Hematopoietic multipotent progenitor cell (in vitro differentiated cells): ENCODE results near the gene CEACAM1. TPM values are rescaled to one million over a fixed set of nuclear protein-coding genes. Genes with fewer than 3 reads are reported as not detected.

Source experiments
- small RNA-seq: library from RNA; depleted of rRNA; stranded (forward); fragments of <200 nt; gene quantifications from one replicate; pipeline ENCODE3, GENCODE V24; 2012
- total RNA-seq: library from RNA; depleted of rRNA; stranded (reverse); fragments of >200 nt; gene quantifications from one replicate; pipeline ENCODE4 v1.2.3, GENCODE V29; 2012

Gene CEACAM1
- total RNA-seq, 1 donor: 1.3 TPM

Small RNA genes lying within 50 kb of the gene (small RNA-seq; reads per million reads assigned to genes)
- gene RNU4-60P: not detected

Other genes starting within 250 kb of the CEACAM1 start
- 0.54 TPM for gene PRR19, start 226.3 kb downstream of the CEACAM1 start, total RNA-seq
- gene PAFAH1B3, start 225.9 kb downstream of the CEACAM1 start, total RNA-seq: 119 TPM
- gene TMEM145, start 215.2 kb downstream of the CEACAM1 start, total RNA-seq: not detected
- gene MEGF8, start 202.8 kb downstream of the CEACAM1 start, total RNA-seq: 17.2 TPM
- gene CNFN, start 138.2 kb downstream of the CEACAM1 start, total RNA-seq: 1.1 TPM
- gene LIPE, start 101.1 kb downstream of the CEACAM1 start, total RNA-seq: 9.2 TPM
- gene CXCL17, start 85.5 kb downstream of the CEACAM1 start, total RNA-seq: not detected
- gene CEACAM8, start 66.4 kb upstream of the CEACAM1 start, total RNA-seq: 0.27 TPM
- gene PSG3, start 212.0 kb upstream of the CEACAM1 start, total RNA-seq: not detected
- gene PSG8, start 237.2 kb upstream of the CEACAM1 start, total RNA-seq: not detected